Measurements from ENCODE around the gene LRRC27. TPM values are rescaled to one million over a fixed set of nuclear protein-coding genes. Genes with fewer than 3 reads are reported as not detected.

The LRRC27 gene
- total RNA-seq, 2 experiments from 2014 or later: 2.4 to 2.8 TPM

GRCh38 chr10:132363376-132363775, 31.4 kb downstream of the LRRC27 start:
- Mint-ChIP-seq H3K36me3 (ENCODE audit: low read depth) (no peaks in the 10 kb centered on the region), H3K27ac (no peak overlapping the region), H3K9me3 (no peaks in the 10 kb centered on the region), H3K4me1 (ENCODE audit: low read depth) (no peaks in the 10 kb centered on the region), H3K4me3 (no peak overlapping the region), H3K27me3 (no peaks in the 10 kb centered on the region)
- H3K36me3 ChIP-seq (ENCODE audit: insufficient read depth, low read length): peaks cover 5% of the 10 kb centered on the region
- ChIA-PET POLR2A (no interaction called here), CTCF (no interaction called here)
- TF ChIP-seq, protein P1, sequence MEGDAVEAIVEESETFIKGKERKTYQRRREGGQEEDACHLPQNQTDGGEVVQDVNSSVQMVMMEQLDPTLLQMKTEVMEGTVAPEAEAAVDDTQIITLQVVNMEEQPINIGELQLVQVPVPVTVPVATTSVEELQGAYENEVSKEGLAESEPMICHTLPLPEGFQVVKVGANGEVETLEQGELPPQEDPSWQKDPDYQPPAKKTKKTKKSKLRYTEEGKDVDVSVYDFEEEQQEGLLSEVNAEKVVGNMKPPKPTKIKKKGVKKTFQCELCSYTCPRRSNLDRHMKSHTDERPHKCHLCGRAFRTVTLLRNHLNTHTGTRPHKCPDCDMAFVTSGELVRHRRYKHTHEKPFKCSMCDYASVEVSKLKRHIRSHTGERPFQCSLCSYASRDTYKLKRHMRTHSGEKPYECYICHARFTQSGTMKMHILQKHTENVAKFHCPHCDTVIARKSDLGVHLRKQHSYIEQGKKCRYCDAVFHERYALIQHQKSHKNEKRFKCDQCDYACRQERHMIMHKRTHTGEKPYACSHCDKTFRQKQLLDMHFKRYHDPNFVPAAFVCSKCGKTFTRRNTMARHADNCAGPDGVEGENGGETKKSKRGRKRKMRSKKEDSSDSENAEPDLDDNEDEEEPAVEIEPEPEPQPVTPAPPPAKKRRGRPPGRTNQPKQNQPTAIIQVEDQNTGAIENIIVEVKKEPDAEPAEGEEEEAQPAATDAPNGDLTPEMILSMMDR (IDR thresholded peaks at IDR 0.05): no peak
- peaks cover 0 to 10% of the 10 kb centered on the region in 2 experiments for H3K9me3 ChIP-seq (ENCODE audit: control insufficient read depth in 1 of 2, insufficient read depth in 1 of 2, low read length in 2 of 2)
- H3K4me1 ChIP-seq (ENCODE audit: insufficient read depth, low read length): peaks cover 7% of the 10 kb centered on the region
- intact Hi-C loops (cut with DNase I, micrococcal nuclease): no loop called here
- ATAC-seq (ENCODE audit: poor library complexity): no peak
- H3K4me3 ChIP-seq (ENCODE audit: low read length): no peak overlapping the region
- DNase-seq: no peak
- H3K27me3 ChIP-seq (ENCODE audit: control insufficient read depth in 1 of 2, insufficient read depth in 2 of 2, low read length in 2 of 2): no peaks in the 10 kb centered on the region
- H3K27ac ChIP-seq (ENCODE audit: low read depth in 1 of 2, low read length in 2 of 2): no peak overlapping the region

DNA sequence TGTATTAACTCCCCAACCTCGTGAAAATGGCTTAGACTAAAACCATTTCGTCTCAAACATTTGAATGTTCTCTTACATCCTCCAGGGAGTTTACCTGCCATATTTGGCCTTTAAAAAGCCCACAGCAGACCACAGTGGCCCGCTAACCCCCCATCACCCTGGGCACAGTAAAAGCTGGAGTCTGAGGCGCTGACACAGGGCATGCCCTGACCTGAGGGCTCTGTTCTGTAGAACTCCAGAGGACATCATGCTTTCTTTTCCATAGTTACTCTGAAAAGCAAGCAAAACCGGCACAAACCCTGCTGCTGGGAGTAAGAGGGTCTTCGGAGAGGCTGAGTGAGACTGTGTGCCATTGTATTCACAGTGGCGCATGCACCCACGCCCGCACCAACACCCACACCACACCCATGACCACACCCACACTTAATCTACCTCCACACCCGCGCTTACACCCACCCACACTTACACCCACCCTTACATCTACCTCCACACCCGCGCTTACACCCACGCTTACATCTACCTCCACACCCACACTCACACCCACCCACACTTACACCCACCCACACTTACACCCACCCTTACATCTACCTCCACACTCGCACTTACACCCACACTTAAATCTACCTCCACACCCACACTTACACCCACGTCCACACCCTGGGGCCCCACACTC, 32.1 kb downstream of the LRRC27 start:
- Histone ChIP-seq H3K27me3 (ENCODE audit: control insufficient read depth in 1 of 2, insufficient read depth in 2 of 2, low read length in 2 of 2) (no peaks in the 10 kb centered on the region), H3K9me3 (ENCODE audit: control insufficient read depth in 1 of 2, insufficient read depth in 1 of 2, low read length in 2 of 2) (peaks cover 0 to 10% of the 10 kb centered on the region in 2 experiments), H3K27ac (ENCODE audit: low read depth in 1 of 2, low read length in 2 of 2) (no peak overlapping the region), H3K4me3 (ENCODE audit: low read length) (no peak overlapping the region), H3K36me3 (ENCODE audit: insufficient read depth, low read length) (peaks cover 5% of the 10 kb centered on the region), H3K4me1 (ENCODE audit: insufficient read depth, low read length) (peaks cover 7% of the 10 kb centered on the region)
- H3K27ac Mint-ChIP-seq: no peak overlapping the region
- no peaks in the 10 kb centered on the region for H3K9me3 Mint-ChIP-seq
- H3K4me3 Mint-ChIP-seq: no peak overlapping the region
- intact Hi-C loops (cut with DNase I, micrococcal nuclease): no loop called here
- POLR2A ChIA-PET: no interaction called here
- ATAC-seq (ENCODE audit: poor library complexity) (no peak), DNase-seq (peak in 2 of 14 experiments; percentile 19 to 74)
- no peaks in the 10 kb centered on the region for H3K27me3 Mint-ChIP-seq
- TF ChIP-seq, protein P1 (IDR thresholded peaks at IDR 0.05): no peak
- H3K4me1 Mint-ChIP-seq (ENCODE audit: low read depth): no peaks in the 10 kb centered on the region
- CTCF ChIA-PET: no interaction called here
- H3K36me3 Mint-ChIP-seq (ENCODE audit: low read depth): no peaks in the 10 kb centered on the region

DNA sequence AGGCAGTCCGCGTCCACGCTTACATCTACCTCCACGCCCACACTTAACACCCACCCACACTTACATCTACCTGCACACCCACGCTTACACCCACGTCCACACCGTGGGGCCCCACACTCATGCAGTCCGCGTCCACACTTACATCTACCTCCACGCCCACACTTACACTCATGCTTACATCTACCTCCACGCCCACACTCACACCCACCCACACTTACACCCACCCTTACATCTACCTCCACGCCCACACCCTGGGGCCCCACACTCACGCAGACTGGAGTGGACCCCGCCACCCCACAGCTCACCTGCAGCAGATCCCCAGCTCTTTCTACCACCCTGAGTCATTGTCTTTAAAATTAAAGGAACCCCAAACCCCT, 32.6 kb downstream of the LRRC27 start:
- intact Hi-C loops (cut with DNase I, micrococcal nuclease): no loop called here
- H3K27me3 Mint-ChIP-seq: no peaks in the 10 kb centered on the region
- Histone ChIP-seq H3K36me3 (ENCODE audit: insufficient read depth, low read length) (peaks cover 5% of the 10 kb centered on the region), H3K9me3 (ENCODE audit: control insufficient read depth in 1 of 2, insufficient read depth in 1 of 2, low read length in 2 of 2) (peaks cover 0 to 10% of the 10 kb centered on the region in 2 experiments), H3K4me1 (ENCODE audit: insufficient read depth, low read length) (peaks cover 7% of the 10 kb centered on the region), H3K27me3 (ENCODE audit: control insufficient read depth in 1 of 2, insufficient read depth in 2 of 2, low read length in 2 of 2) (no peaks in the 10 kb centered on the region), H3K4me3 (ENCODE audit: low read length) (no peak overlapping the region), H3K27ac (ENCODE audit: low read depth in 1 of 2, low read length in 2 of 2) (no peak overlapping the region)
- CTCF ChIA-PET: no interaction called here
- no peak overlapping the region for H3K4me3 Mint-ChIP-seq
- POLR2A ChIA-PET: no interaction called here
- TF ChIP-seq, protein P1 (IDR thresholded peaks at IDR 0.05): no peak
- ATAC-seq (ENCODE audit: poor library complexity) (no peak), DNase-seq (peak in 1 of 14 experiments; percentile 60)
- no peaks in the 10 kb centered on the region for H3K36me3 Mint-ChIP-seq (ENCODE audit: low read depth)
- H3K27ac Mint-ChIP-seq: no peak overlapping the region
- H3K4me1 Mint-ChIP-seq (ENCODE audit: low read depth): no peaks in the 10 kb centered on the region
- no peaks in the 10 kb centered on the region for H3K9me3 Mint-ChIP-seq
